K562 (cell line): Measurements from ENCODE around the gene IBA57. TPM values are rescaled to one million over a fixed set of nuclear protein-coding genes. Genes with fewer than 3 reads are reported as not detected.

ENCODE experiments used
- ARID1B ChIP-seq: fragments of 450-650 bp; IDR thresholded peaks from 2 replicates; pipeline ENCODE4 v1.6.1; 2016; ENCODE audit warnings: antibody characterized with exemption, mild to moderate bottlenecking, inconsistent platforms
- CBFB ChIP-seq: sonication (generic); formaldehyde crosslinking; IDR thresholded peaks from 2 replicates; pipeline ENCODE4 v1.4.0; 2020; ENCODE audit warnings: mild to moderate bottlenecking, missing genetic modification reagents
- ESRRA ChIP-seq: fragments of 450-650 bp; IDR thresholded peaks from 2 replicates; pipeline ENCODE4 v1.6.1; 2014; ENCODE audit warnings: low read depth, mild to moderate bottlenecking, moderate library complexity, borderline replicate concordance
- HDAC3 ChIP-seq: fragments of 450-650 bp; IDR thresholded peaks from 2 replicates; pipeline ENCODE4 v1.6.1; 2018; ENCODE audit warnings: borderline replicate concordance, mild to moderate bottlenecking, moderate library complexity; ENCODE audit not compliant: partially characterized antibody
- HDGF ChIP-seq: fragments of 450-650 bp; IDR thresholded peaks from 2 replicates; pipeline ENCODE4 v1.6.1; 2016
- JUNB ChIP-seq: fragments of 450-650 bp; formaldehyde crosslinking; conservative IDR thresholded peaks from 2 replicates; pipeline ENCODE4 v1.4.0; 2020; ENCODE audit warnings: mild to moderate bottlenecking
- JUND ChIP-seq, 2 experiments: IDR thresholded peaks; 2 replicates in 1 of 2; 3 replicates in 1 of 2; pipeline ENCODE4 v1.6.1; 2011; ENCODE audit warnings: borderline replicate concordance in 2 of 2, low read depth in 2 of 2, low read length in 2 of 2, improper control_type of control experiment in 1 of 2, missing biosample characterization in 1 of 2, missing genetic modification characterization in 1 of 2, missing genetic modification reagents in 1 of 2
- L3MBTL2 ChIP-seq: fragments of 450-650 bp; IDR thresholded peaks from 2 replicates; pipeline ENCODE4 v1.6.1; 2016; ENCODE audit warnings: mild to moderate bottlenecking, moderate library complexity
- MAFF ChIP-seq: IDR thresholded peaks from 2 replicates; pipeline ENCODE4 v1.6.1; 2012; ENCODE audit warnings: low read length, improper control_type of control experiment
- MTA1 ChIP-seq: fragments of 450-650 bp; IDR thresholded peaks from 2 replicates; pipeline ENCODE4 v1.6.1; 2017; ENCODE audit warnings: borderline replicate concordance
- NBN ChIP-seq: fragments of 450-650 bp; IDR thresholded peaks from 2 replicates; pipeline ENCODE4 v1.6.1; 2016; ENCODE audit warnings: low read depth, mild to moderate bottlenecking
- NFIC ChIP-seq: fragments of 450-650 bp; IDR thresholded peaks from 2 replicates; pipeline ENCODE4 v1.6.1; 2017; ENCODE audit warnings: mild to moderate bottlenecking, inconsistent platforms
- PCBP2 ChIP-seq: fragments of 200-400 bp; formaldehyde crosslinking; IDR thresholded peaks from 2 replicates; pipeline ENCODE4 v1.6.1; 2018; ENCODE audit warnings: low read length, low read depth, mild to moderate bottlenecking, moderate library complexity; ENCODE audit not compliant: poor library complexity, severe bottlenecking
- PKNOX1 ChIP-seq: fragments of 450-650 bp; IDR thresholded peaks from 2 replicates; pipeline ENCODE4 v1.6.1; 2016
- SIN3A ChIP-seq, 2 experiments: fragments of 150-350 bp in 1 of 2; IDR thresholded peaks; 2 replicates each; pipeline ENCODE4 v1.6.1; 2011 to 2016; ENCODE audit warnings: borderline replicate concordance in 2 of 2, low read depth in 2 of 2, low read length in 2 of 2, mild to moderate bottlenecking in 2 of 2, moderate library complexity in 2 of 2; ENCODE audit not compliant: control insufficient read depth in 1 of 2
- SMAD1 ChIP-seq: fragments of 150-350 bp; IDR thresholded peaks from 2 replicates; pipeline ENCODE4 v1.6.1; 2014; ENCODE audit warnings: low read length, low read depth; ENCODE audit not compliant: partially characterized antibody
- TEAD1 ChIP-seq, 2 experiments: fragments of 450-650 bp in 1 of 2; sonication (generic) in 1 of 2; formaldehyde crosslinking; IDR thresholded peaks; 2 replicates each; pipeline versions ENCODE4 v1.4.0 to v1.8.0; 2020 to 2022; ENCODE audit warnings: mild to moderate bottlenecking in 2 of 2, missing genetic modification reagents in 1 of 2
- THAP12 ChIP-seq: fragments of 250-450 bp; sonication (Bioruptor Pico); IDR thresholded peaks from 2 replicates; pipeline ENCODE4 v1.9.0; 2021; ENCODE audit warnings: mild to moderate bottlenecking, inconsistent platforms
- ZNF184 ChIP-seq: sonication (generic); formaldehyde crosslinking; IDR thresholded peaks from 2 replicates; pipeline ENCODE4 v1.5.0; 2020; ENCODE audit warnings: missing genetic modification reagents
- ZNF707 ChIP-seq: fragments of 250-450 bp; sonication (Bioruptor Pico); conservative IDR thresholded peaks from 2 replicates; pipeline ENCODE4 v1.8.0; 2022; ENCODE audit warnings: inconsistent platforms, mild to moderate bottlenecking, moderate library complexity
- polyA plus RNA-seq, 8 experiments: library from polyadenylated mRNA; depleted of rRNA in 4 of 8; stranded (reverse) in 5 of 8; unstranded in 3 of 8; fragments of >200 nt; fragmentation: Nextera tagmentation in 2 of 8; fragmentation: Illumina TruSeq in 1 of 8; extraction: Ambion mirVana in 2 of 8; extraction: Trizol in 1 of 8; gene quantifications; 2 replicates each; pipeline versions ENCODE4 v1.2.1 to v1.2.3, GENCODE V29; 2011 to 2014; ENCODE audit warnings: inconsistent platforms in 1 of 8, missing spikeins in 1 of 8
- total RNA-seq, 7 experiments: library from RNA; depleted of rRNA in 6 of 7; stranded (reverse); fragments of >200 nt in 6 of 7; fragmentation: Illumina TruSeq in 2 of 7; extraction: Trizol in 2 of 7; gene quantifications; 2 replicates each; pipeline versions ENCODE4 v1.2.1 to v1.2.3, GENCODE V29; 2011 to 2021; ENCODE audit warnings: low replicate concordance in 1 of 7
- TF ChIP-seq, protein P1 (sequence below): fragments of 450-650 bp; IDR thresholded peaks from 2 replicates; pipeline ENCODE4 v1.6.1; 2016; ENCODE audit warnings: antibody characterized with exemption

Gene IBA57
- total and polyA plus RNA-seq, 9 of the 15 experiments (the other 6 are each of a cell fraction or from before 2014, with no cell fraction given) = 0.77 to 15.5 (median 2.7) TPM

- TF ChIP-seq THAP12 (peak; percentile 8; the same call in 1 of the 2 replicates), HDAC3 (no peak), NBN (peak; percentile 81; the same call in 1 of the 2 replicates), SMAD1 (peak; percentile 36), JUND (IDR thresholded peaks at IDR 0.05; ENCODE audit: borderline replicate concordance, low read depth, low read length) (peak; percentile 50), JUND (tag; IDR thresholded peaks at IDR 0.05; ENCODE audit: borderline replicate concordance, low read depth, low read length) (peak; percentile 59; the same call in 2 of the 3 replicates), SIN3A (IDR thresholded peaks at IDR 0.05; ENCODE audit: borderline replicate concordance in 2 of 2, control insufficient read depth in 1 of 2, low read depth in 2 of 2, low read length in 2 of 2) (peak in 1 of 2 experiments; percentile 68; a peak in 1 of 4 replicates), TEAD1 (CRISPR knock-in tag; IDR thresholded peaks at IDR 0.05) (no peak), L3MBTL2 (peak; percentile 56; the same call in 1 of the 2 replicates), PKNOX1 (peak; percentile 7; the same call in 1 of the 2 replicates), JUNB (CRISPR knock-in tag) (no peak; the same call in 1 of the 2 replicates), MAFF (no peak), ZNF707 (CRISPR knock-in tag) (no peak), ZNF184 (CRISPR knock-in tag) (no peak), MTA1 (peak; percentile 89), ESRRA (peak; percentile 22; the same call in 1 of the 2 replicates), CBFB (CRISPR knock-in tag) (peak; percentile 52; the same call in 1 of the 2 replicates), HDGF (no peak), ARID1B (peak; percentile 98), NFIC (peak; percentile 90), PCBP2 (no peak)
- TF ChIP-seq, protein P1, sequence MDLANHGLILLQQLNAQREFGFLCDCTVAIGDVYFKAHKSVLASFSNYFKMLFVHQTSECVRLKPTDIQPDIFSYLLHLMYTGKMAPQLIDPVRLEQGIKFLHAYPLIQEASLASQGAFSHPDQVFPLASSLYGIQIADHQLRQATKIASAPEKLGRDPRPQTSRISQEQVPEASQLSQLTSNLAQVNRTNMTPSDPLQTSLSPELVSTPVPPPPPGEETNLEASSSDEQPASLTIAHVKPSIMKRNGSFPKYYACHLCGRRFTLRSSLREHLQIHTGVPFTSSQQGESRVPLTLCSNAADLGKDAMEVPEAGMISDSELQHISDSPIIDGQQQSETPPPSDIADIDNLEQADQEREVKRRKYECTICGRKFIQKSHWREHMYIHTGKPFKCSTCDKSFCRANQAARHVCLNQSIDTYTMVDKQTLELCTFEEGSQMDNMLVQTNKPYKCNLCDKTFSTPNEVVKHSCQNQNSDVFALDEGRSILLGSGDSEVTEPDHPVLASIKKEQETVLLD = peak; percentile 90
Observed at GRCh38 chr1:228145463-228146416, 19.9 kb upstream of the IBA57 start (continued).
